Hepatocyte (in vitro differentiated cells): ENCODE measurements around the gene CC2D1A.

Experiments
- EZH2 ChIP-seq: fragments of 200-600 bp; sonication (generic); IDR thresholded peaks from 2 replicates; pipeline ENCODE4 v1.6.1; 2016; ENCODE audit warnings: antibody characterized with exemption, mild to moderate bottlenecking, borderline replicate concordance
- EZH2phosphoT487 ChIP-seq: fragments of 200-600 bp; sonication (generic); IDR thresholded peaks from one replicate; pipeline ENCODE4 v1.6.1; 2018; ENCODE audit warnings: antibody characterized with exemption, mild to moderate bottlenecking, low read depth, moderate library complexity; ENCODE audit not compliant: unreplicated experiment, severe bottlenecking
- TF ChIP-seq, protein P1 (sequence below): fragments of 200-600 bp; sonication (generic); IDR thresholded peaks from 2 replicates; pipeline ENCODE4 v1.5.1; 2016; ENCODE audit warnings: antibody characterized with exemption, mild to moderate bottlenecking; ENCODE audit not compliant: poor library complexity

GRCh38 chr19:13952931-13953531 lies 47.0 kb downstream of the CC2D1A start:
- TF ChIP-seq, protein P1, sequence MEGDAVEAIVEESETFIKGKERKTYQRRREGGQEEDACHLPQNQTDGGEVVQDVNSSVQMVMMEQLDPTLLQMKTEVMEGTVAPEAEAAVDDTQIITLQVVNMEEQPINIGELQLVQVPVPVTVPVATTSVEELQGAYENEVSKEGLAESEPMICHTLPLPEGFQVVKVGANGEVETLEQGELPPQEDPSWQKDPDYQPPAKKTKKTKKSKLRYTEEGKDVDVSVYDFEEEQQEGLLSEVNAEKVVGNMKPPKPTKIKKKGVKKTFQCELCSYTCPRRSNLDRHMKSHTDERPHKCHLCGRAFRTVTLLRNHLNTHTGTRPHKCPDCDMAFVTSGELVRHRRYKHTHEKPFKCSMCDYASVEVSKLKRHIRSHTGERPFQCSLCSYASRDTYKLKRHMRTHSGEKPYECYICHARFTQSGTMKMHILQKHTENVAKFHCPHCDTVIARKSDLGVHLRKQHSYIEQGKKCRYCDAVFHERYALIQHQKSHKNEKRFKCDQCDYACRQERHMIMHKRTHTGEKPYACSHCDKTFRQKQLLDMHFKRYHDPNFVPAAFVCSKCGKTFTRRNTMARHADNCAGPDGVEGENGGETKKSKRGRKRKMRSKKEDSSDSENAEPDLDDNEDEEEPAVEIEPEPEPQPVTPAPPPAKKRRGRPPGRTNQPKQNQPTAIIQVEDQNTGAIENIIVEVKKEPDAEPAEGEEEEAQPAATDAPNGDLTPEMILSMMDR, result no peak
- TF ChIP-seq EZH2, result no peak
- TF ChIP-seq EZH2phosphoT487, result no peak
